ENCODE data around the gene CCNE1.

Gene CCNE1

DNA sequence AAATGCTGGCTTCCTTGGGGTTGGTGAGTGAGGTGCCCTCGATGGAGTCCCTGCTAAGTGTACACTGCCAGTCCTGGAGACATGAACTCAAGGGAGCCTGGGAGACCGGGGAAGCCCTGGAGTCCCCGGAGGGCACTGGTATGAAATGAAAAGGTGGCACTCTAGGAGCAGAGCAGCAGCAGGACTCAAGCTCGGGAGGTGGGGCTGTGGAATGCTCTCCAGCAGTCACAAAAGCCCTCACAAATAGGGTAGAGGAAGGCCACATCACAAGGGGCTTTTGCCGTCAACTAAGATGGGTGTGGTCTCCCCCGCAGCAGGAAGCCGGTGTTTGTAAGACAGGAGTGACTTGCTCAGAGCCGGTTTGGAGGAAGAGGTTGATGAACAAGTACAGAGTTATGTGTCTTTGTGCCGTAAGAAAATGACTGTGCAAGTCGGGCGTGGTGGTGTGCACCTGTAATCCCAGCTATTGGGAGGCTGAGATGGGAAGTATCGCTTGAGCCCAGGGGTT is 19.3 kb downstream of the CCNE1 start:
- H3K4me1 ChIP-seq (ENCODE audit: insufficient read depth, low read length, poor library complexity, severe bottlenecking) = peaks cover 6% of the 10 kb centered on the region
- no peaks in the 10 kb centered on the region for H3K79me2 ChIP-seq (ENCODE audit: insufficient read depth, low read length)
- TF ChIP-seq, protein P1, sequence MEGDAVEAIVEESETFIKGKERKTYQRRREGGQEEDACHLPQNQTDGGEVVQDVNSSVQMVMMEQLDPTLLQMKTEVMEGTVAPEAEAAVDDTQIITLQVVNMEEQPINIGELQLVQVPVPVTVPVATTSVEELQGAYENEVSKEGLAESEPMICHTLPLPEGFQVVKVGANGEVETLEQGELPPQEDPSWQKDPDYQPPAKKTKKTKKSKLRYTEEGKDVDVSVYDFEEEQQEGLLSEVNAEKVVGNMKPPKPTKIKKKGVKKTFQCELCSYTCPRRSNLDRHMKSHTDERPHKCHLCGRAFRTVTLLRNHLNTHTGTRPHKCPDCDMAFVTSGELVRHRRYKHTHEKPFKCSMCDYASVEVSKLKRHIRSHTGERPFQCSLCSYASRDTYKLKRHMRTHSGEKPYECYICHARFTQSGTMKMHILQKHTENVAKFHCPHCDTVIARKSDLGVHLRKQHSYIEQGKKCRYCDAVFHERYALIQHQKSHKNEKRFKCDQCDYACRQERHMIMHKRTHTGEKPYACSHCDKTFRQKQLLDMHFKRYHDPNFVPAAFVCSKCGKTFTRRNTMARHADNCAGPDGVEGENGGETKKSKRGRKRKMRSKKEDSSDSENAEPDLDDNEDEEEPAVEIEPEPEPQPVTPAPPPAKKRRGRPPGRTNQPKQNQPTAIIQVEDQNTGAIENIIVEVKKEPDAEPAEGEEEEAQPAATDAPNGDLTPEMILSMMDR (conservative IDR thresholded peaks at IDR 0.05; ENCODE audit: low read length) = no peak
- TF ChIP-seq EZH2phosphoT487 (IDR thresholded peaks at IDR 0.05; ENCODE audit: borderline replicate concordance) = no peak
- peak overlapping the region; percentile 65 for H2AFZ ChIP-seq (ENCODE audit: low read length)
- no peaks in the 10 kb centered on the region for H3K36me3 ChIP-seq (ENCODE audit: insufficient read depth, low read length)
- no peaks in the 10 kb centered on the region for H3K27me3 ChIP-seq (ENCODE audit: insufficient read depth, low read length, poor library complexity, severe bottlenecking)
- H3F3A ChIP-seq (ENCODE audit: low read depth) = no peaks in the 10 kb centered on the region
- H4K20me1 ChIP-seq (ENCODE audit: insufficient read depth, low read length, poor library complexity, severe bottlenecking) = no peaks in the 10 kb centered on the region
- H3K4me3 ChIP-seq (ENCODE audit: low read length, poor library complexity, severe bottlenecking) = no peak overlapping the region
- H3K4me2 ChIP-seq (ENCODE audit: low read depth, low read length, poor library complexity, severe bottlenecking) = peak overlapping the region; percentile 1
- no peaks in the 10 kb centered on the region for H3K9me3 ChIP-seq (ENCODE audit: insufficient read depth, low read depth, low read length)
- H3K9me2 ChIP-seq (replicated peaks; ENCODE audit: low read depth, low read length) = no peaks in the 10 kb centered on the region
- H3K9ac ChIP-seq (ENCODE audit: low read depth, low read length, poor library complexity, severe bottlenecking) = no peak overlapping the region

DNA sequence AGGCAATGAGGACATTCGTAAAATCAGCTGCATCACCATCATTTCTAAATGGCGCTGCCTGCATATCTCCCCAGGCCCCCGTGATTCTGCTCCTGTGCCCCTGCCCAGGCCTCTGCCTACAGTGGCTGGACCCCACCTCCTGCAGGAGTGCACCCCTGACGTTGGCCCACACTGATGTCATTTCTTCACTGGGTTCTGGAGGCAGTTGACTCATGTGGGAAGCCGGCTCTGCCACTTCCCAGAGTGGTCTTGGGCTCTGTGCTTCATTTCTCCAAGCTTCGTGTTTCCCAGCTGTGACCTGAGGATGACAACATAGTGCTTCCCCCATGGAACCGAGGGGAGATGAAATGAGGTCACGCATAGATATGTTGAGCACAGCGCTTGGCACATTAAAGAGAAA is 19.9 kb downstream of the CCNE1 start:
- Histone ChIP-seq H2AFZ (ENCODE audit: low read length) (peak overlapping the region; percentile 65; the same call in 1 of the 2 replicates), H3K4me3 (ENCODE audit: low read length, poor library complexity, severe bottlenecking) (no peak overlapping the region), H3K36me3 (ENCODE audit: insufficient read depth, low read length) (no peaks in the 10 kb centered on the region), H4K20me1 (ENCODE audit: insufficient read depth, low read length, poor library complexity, severe bottlenecking) (no peaks in the 10 kb centered on the region), H3F3A (ENCODE audit: low read depth) (no peaks in the 10 kb centered on the region), H3K9me3 (ENCODE audit: insufficient read depth, low read depth, low read length) (no peaks in the 10 kb centered on the region), H3K27me3 (ENCODE audit: insufficient read depth, low read length, poor library complexity, severe bottlenecking) (no peaks in the 10 kb centered on the region), H3K79me2 (ENCODE audit: insufficient read depth, low read length) (no peaks in the 10 kb centered on the region), H3K9me2 (replicated peaks; ENCODE audit: low read depth, low read length) (no peaks in the 10 kb centered on the region), H3K4me2 (ENCODE audit: low read depth, low read length, poor library complexity, severe bottlenecking) (no peak overlapping the region), H3K4me1 (ENCODE audit: insufficient read depth, low read length, poor library complexity, severe bottlenecking) (peaks cover 6% of the 10 kb centered on the region), H3K9ac (ENCODE audit: low read depth, low read length, poor library complexity, severe bottlenecking) (no peak overlapping the region)
- TF ChIP-seq, protein P1 (conservative IDR thresholded peaks at IDR 0.05; ENCODE audit: low read length) = no peak
- TF ChIP-seq EZH2phosphoT487 (IDR thresholded peaks at IDR 0.05; ENCODE audit: borderline replicate concordance) = no peak

DNA sequence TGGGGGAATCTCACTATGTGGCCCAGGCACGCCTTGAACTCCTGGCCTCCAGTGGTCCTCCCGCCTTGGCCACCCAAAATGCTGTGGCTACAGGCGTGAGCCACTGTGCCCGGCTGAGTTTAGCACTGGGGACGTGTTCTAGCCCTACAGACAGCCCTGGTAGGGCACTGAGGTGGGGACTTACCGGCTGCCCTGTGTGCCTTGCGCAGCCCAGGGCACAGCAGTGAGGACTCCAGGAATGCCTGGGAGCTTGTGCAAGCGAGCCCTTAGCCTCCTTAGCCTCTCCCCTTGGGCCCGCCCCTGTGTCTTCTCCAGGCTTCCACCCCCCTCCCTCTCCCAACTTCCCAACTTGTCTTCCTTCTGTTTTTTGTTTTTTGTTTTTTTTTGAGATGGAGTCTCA is 21.0 kb downstream of the CCNE1 start:
- Histone ChIP-seq H3K9me2 (replicated peaks; ENCODE audit: low read depth, low read length) (no peaks in the 10 kb centered on the region), H3K9me3 (ENCODE audit: insufficient read depth, low read depth, low read length) (no peaks in the 10 kb centered on the region), H3K79me2 (ENCODE audit: insufficient read depth, low read length) (no peaks in the 10 kb centered on the region)

More for the DNA sequence above, 21.0 kb downstream of the CCNE1 start:
- H2AFZ ChIP-seq (ENCODE audit: low read length) = no peak overlapping the region
- no peak for TF ChIP-seq EZH2phosphoT487 (IDR thresholded peaks at IDR 0.05; ENCODE audit: borderline replicate concordance)
- TF ChIP-seq, protein P1 (conservative IDR thresholded peaks at IDR 0.05; ENCODE audit: low read length) = no peak
- H3K9ac ChIP-seq (ENCODE audit: low read depth, low read length, poor library complexity, severe bottlenecking) = no peak overlapping the region
- H3K4me2 ChIP-seq (ENCODE audit: low read depth, low read length, poor library complexity, severe bottlenecking) = no peak overlapping the region
- no peaks in the 10 kb centered on the region for H4K20me1 ChIP-seq (ENCODE audit: insufficient read depth, low read length, poor library complexity, severe bottlenecking)
- no peak overlapping the region for H3K4me3 ChIP-seq (ENCODE audit: low read length, poor library complexity, severe bottlenecking)
- H3K36me3 ChIP-seq (ENCODE audit: insufficient read depth, low read length) = no peaks in the 10 kb centered on the region
- H3K27me3 ChIP-seq (ENCODE audit: insufficient read depth, low read length, poor library complexity, severe bottlenecking) = no peaks in the 10 kb centered on the region
- H3K4me1 ChIP-seq (ENCODE audit: insufficient read depth, low read length, poor library complexity, severe bottlenecking) = peaks cover 6% of the 10 kb centered on the region
- no peaks in the 10 kb centered on the region for H3F3A ChIP-seq (ENCODE audit: low read depth)
